Activated T-cell treated with anti-CD3 and anti-CD28 coated beads for 48 hours (primary cell): Measurements from ENCODE around the gene FGL2.
"Not testable (repeated sequence)": the region's sequence is repeated elsewhere in the genome, so short reads cannot be mapped to it uniquely, and the experiment has no call there.

Experiments used
- DNase-seq: peaks from one replicate; pipeline ENCODE4 v3.0.0-alpha.2; 2020; ENCODE audit warnings: low read depth

The FGL2 gene

DNA sequence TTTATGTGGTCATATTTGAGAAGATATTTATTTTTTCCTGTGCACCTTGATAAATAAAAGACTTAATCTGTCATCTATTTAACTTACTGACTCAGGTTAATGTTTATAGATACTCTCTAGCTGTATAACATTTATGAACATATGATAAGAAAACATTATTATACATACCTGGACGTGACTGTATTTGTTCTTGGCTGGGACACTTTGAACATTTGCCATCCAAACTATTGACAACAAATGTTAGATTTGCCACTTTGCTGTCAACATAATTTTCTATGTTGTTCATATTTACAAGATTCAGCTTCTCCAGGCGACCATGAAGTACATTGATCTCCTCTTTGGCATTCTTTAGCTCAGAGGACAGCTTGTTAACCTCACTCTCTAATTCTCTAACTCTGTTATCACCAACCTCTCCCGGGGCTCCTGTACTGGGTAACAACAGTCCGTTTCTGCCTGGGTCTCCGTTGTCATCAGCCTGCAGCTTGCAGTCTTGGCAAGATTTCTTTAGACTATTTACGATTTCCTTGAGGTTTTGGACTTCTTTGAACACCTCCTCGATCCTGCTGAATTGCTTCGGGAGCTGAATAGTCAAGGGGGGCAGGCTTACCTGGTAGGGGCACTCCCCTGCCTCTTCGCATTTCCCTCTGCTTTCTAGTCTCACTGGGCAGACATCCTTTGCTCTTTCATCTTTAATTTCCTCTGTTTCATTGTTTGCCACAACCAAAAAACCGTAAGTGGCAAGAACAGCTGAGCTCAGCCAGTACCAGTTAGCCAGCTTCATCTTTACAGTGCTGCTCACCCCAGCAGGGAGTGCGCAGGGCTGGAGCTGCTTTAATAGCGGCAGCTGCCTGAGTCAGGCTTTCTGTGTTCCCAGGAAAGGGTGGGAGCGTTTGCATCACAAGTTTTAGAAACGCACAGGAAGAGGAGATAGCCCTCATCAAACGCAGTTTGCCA, at the start of gene FGL2:
Gene FGL2, minus strand, starts transcription at position 807 of the 954 bp plus-strand sequence. Its CDS starts 26 bp downstream, at position 781.
- DNase-seq: peak; percentile 18

DNA sequence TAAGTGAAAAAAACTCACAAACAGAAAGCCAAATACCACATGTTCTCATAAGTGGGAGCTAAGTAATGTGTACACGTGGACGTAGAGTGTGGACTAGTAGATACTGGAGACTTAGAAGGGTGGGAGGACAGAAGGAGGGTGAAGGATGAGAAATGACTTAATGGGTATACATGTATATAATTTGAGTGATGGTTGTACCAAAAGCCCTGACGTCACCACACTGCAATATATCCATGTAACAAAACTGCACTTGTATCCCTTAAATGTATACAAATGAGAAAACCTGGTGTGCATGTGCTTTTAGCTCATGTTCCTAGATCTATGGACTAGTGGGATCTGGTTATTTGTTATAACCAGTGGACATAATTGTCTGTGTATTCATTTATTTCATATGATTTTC, 48.5 kb upstream of the FGL2 start:
- DNase-seq: no peak

DNA sequence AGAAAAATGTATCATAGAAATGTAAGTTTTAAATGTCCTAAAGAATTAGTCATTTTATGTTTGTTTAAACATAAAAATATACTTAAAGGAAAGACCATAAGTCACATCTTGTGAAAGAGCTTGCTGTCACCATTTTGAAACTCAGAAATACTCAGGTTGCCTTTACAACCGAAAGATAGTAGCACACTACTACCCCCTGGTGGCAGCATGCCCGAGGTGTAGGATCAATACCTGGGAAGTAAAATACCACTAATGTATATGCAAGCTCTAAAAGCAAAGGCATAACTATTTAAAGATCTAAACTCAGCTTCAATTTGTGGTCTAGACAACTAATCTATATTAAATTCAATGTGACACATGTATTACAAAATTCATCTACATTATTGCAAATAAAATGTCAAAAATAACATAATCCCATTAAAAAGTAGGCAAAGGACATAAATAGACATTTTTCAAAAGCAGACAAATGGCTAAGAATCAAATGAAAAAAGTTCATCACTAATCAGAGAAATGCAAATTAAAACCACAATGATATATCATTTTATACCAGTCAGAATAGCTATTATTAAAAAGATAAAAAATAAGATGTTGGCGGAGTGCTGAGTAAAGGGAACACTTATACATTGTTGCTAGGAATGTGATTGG, 47.7 kb upstream of the FGL2 start:
- peak; percentile 77 for DNase-seq

DNA sequence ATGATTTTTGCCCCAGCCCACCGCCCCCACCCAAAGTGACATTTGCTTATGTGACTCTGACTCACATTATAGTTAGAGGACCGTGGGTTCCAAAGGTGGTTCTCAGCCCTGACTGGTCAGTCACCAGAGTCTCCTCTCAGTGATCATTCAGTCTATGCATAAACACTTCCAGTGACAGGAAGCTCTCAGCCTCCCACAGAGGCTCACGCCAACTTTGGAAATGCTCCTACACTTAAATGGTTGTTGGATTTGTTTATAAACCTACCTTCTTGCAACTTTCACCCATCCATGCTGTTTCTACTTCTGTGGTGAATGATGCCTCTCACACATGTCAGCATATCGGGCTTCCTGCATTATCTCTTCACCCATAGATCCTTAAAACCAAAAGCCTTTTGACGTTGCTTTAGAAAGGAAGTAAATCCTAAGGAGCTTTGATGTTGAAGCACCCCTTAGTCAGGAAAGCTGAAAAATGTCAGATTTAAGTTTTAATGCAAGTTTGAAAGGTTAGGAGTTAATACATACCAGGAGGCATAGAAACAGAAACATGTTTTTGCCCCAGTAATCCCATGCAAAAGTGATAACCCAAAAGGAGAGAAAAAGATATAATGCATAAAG, 46.5 kb upstream of the FGL2 start:
- no peak for DNase-seq

DNA sequence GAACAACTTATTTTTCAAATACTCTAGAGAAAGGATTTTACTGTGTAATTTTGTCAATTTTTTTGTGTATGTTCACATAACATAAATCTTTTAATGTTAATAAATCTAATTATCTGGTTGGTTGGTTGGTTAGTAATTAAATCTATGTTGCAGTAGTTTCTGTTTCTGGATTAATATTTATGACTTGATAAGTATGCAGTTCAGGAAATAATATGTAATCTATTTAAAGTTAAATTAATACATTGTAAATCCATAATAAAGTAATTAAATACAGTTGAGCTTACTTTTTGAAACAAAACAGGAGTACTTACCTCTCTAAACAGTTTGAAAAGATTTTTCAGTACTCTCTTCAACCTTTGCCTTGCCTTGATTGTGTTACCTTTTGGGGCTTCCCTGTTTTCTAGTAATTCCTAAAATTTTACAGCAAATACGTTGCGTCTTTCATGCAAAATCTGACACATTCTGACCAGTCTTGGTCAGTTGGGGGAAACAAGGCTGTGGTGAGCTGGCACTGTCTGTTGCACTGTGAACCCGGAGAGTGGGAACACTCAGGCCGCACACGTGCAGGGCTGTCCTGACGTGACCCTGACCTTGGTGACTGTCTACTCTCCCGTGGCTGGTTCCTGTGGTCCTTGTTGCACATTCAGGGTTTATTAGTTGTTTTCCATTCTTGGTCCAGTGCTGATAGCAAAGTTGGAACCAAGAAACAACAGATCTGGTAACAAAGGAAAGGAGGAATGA, 45.6 kb upstream of the FGL2 start:
- no peak for DNase-seq

DNA sequence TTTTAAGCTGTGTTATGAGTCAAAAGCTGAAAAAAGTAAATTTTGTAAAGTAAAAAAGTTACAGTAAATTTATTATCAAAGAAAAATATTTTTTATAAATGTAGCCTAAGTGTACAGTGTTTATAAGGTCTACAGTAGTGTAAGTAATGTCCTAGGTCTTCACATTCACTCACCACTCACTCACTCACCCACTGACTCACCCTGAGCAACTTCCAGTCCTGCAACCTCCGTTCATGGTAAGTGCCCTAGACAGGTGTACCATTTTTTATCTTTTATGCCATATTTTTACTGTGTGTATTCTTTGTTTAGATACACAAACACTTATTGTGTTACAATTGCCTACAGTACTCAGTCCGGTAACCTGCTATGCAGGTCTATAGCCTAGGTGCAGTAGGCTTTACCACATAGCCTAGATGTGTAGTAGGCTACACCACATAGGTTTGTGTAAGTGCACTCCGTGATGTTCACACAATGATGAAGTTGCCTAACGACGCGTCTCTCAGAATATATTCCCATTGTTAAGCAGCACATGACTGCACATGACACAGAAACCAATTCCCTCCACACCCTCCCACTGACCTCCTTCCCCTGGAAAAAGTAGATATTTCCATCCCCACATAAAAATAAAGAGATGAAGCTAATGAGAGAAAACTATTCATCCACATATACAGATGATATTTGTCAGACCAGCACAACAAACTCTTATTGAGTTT, 44.8 kb upstream of the FGL2 start:
- no peak for DNase-seq

DNA sequence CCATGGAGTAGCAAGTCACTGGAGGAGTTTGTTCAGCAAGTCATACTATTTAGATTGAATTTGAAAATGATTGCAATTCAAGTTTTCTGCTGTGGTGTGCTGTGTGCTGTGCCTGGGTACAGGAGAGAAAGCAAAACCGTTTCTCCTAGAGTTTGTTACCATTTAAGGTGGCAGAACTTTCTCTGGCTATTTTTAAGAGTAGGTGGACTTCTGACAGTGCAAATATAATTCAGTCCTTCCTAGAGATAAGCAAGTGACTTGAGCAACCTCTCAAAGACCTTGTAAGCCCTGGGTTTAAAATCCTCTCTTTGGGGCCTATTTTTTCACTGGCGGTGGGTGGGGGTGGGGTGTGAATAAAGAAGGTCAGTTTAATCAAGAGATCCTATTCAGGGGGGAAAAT, 42.9 kb upstream of the FGL2 start:
- DNase-seq: no peak

DNA sequence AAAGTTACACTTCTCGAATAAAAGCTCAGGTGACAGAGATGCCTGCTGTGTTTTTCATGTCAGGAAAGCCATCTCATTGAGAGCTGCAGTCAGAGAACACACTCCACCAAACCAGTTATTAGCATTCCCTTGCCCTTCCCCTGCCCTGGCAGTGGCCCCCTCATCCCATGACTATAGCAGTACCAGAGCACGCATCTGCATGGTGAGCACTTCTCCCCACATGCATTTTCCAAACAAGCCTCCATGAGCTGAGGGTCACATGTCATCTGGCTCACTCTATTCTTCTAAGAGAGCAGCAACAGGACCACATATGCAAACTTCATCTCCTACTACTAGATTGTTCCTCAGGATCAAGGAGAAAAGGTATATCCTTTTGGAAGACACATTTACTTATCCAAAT, 42.4 kb upstream of the FGL2 start:
- no peak for DNase-seq

GRCh38 chr7:77239471-77239870, 39.9 kb upstream of the FGL2 start:
- DNase-seq: no peak

DNA sequence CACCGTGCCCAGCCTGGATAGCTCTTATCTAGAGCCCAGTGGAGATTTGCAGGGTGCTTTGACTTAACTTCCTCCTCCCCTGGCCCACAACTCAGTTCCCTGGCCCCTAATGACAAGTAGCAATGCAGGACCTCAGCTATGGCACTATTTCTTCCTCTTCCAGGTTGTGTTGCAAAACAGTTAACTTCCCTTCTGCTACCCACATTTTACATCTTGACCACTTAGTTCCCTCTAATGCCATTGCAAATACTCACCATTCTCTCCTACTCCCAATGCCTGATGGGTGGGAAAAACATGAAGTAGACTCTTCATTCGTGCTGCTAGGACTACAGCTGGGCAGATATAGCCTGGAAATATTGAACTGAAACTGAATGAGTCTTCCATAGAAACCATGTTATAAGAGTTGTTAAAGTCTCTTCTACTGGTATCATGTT, 39.1 kb upstream of the FGL2 start:
- DNase-seq: no peak

- no peak for DNase-seq
Observed at GRCh38 chr7:77235276-77235675, 35.7 kb upstream of the FGL2 start.

- DNase-seq: no peak
Observed at GRCh38 chr7:77232467-77232866, 32.8 kb upstream of the FGL2 start.

GRCh38 chr7:77228795-77229194, 29.2 kb upstream of the FGL2 start:
- DNase-seq: not testable (repeated sequence)

DNA sequence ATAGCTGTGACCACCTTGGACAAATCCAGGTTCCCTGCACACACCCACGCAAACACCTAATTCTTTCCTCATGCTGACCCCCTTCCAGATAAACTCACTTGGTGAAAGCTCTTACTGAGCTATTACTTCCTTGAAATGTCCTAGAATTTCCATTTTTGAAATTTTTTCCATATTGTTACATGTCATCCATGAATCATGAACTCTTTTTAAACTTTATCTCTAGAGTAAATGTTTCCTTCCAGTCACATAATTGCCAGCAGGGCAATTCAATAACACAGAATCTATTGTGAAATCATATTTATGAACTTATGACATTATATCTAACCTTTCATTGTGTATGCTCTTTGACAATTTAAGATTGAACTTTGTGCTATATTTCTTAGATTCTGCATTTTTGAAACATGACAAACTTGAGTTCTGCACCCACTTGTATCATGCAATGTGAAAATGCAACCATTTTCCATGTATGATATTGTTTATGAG, 26.8 kb upstream of the FGL2 start:
- DNase-seq: no peak

DNA sequence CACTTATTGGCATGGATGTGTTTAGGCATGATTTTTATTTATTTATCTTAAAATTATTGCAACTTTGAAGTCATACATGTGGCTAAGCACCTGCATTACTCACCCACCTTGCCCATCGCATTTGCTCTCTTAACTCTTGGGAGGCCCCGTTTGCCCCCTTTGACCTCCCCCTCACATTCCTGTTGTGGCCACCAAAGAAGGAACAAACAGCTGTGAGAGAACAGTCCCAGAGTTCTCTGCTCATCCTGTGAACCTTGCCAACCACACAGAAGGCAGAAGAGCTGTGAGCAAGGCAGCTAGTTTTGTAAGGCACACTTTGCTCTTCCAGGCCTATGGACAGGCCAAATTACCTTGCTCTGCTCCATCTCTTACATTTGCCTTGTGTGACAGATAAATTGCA, 23.6 kb upstream of the FGL2 start:
- DNase-seq: no peak

- no peak for DNase-seq
Observed at GRCh38 chr7:77222819-77223218, 23.2 kb upstream of the FGL2 start.

- no peak for DNase-seq
Observed at GRCh38 chr7:77222065-77222464, 22.4 kb upstream of the FGL2 start.

- DNase-seq: not testable (repeated sequence)
Observed at GRCh38 chr7:77219701-77220331, 20.2 kb upstream of the FGL2 start.

DNA sequence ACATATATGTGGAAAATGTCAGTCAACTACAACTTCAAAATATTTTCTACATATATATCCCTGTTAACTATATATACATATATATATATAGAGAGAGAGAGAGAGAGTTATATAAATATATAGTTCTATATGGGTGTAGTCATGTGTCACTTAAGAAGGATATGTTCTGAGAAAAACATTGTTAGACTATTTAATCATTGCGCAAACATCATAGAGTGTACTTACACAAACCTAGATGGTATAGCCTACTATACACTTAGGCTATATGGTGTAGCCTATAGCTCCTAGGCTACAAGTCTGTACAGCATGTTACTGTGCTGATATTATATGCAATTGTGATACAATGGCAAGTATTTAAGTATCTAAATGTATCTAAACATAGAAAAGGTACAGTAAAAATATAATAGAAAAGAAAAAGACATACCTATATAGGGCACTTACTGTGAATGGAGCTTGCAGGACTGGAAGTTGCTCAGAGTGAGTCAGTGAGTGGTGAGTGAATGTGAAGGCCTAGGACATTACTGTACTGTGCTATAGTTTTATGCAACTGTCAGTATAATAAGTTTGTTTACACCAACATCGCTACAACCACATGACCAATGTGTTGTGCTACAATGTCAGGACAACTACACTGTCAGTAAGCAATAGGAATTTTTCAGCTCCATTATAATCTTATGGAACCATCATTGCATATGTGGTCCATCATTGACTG, 18.0 kb upstream of the FGL2 start:
- DNase-seq: no peak

DNA sequence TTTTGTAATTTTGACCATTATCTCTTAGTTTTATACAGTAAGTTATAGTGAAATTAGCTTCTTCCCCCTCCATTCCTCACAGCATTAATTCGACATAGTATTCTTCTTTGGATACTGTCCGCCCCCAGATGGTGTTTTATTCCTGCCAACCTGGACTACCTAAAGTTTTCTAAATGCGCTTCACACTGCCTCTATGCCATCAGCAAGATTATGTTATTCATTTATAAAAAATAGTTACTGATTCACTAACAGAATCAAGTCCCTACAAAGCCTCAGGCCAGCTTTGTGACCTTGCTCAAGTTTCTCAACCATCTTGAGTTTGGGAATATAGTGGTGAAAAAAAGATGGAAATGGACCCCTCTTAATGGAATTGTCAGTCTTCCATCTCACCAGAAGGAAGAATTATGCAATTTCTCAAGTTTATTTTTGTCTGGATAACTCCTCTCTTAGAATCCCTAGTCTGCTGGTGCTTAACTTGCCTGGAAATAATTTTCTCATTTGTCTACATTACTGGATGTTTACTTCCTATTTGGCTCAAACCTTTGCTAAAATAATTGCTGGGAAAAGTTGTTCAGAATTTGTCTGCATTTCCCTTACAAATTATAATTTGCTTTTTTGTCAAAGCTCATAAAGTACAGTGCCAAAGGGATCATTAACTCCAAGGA, 16.7 kb upstream of the FGL2 start:
- no peak for DNase-seq
